NCI-H1930 (cell line): ENCODE measurements around the gene LNP1.
A peak's percentile ranks its signal among the peaks of the same experiment; 100 is the strongest.
"Not testable (repeated sequence)": the region's sequence is repeated elsewhere in the genome, so short reads cannot be mapped to it uniquely, and the experiment has no call there.

Experiments
- DNase-seq, 2 experiments: peaks; one replicate each; lab custom pipeline; 2025; lab: John Stamatoyannopoulos, UW

Gene LNP1, protein sequence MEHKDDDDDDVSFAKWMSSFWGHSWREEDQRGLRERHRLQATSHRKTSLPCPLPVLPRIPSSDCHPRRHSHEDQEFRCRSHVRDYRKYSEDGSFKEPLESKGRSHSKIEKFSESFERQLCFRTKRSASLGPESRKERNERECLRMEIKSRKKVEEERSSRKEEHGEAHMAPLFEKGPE

GRCh38 chr3:100400780-100401673, at the start of gene LNP1, which contains the start of gene TOMM70:
Gene LNP1 (plus strand): TSS chr3:100401539. CDS start chr3:100429730, 28,191 bp downstream.
Gene TOMM70 (minus strand): TSS chr3:100401089. CDS start chr3:100400949, 140 bp downstream.
- peak; percentile 90 to 91 for DNase-seq

GRCh38 chr3:100351770-100352169, 49.6 kb upstream of the LNP1 start:
- DNase-seq, result not testable (repeated sequence)

- no peak for DNase-seq
Observed at GRCh38 chr3:100352296-100353231, 48.8 kb upstream of the LNP1 start.

DNA sequence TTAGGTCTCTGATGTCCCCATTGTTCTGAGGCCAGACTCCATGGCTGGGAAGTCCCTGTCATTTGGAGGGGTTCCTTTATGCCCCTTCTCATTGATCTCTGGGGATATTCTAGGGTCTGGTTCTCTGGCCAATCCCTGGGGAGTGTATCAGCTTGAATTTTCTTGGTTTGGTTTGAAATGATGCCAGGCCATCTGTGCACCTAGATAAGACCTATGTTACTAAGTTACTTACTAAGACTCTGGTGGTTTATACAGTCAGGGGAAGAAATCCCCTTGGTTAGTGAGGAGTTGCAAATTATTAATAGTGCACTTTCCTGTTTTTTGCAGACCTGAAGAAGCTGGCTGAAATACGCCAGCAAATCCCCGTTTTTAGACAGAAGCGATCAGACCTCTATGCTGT, 46.5 kb upstream of the LNP1 start:
- no peak for DNase-seq

DNA sequence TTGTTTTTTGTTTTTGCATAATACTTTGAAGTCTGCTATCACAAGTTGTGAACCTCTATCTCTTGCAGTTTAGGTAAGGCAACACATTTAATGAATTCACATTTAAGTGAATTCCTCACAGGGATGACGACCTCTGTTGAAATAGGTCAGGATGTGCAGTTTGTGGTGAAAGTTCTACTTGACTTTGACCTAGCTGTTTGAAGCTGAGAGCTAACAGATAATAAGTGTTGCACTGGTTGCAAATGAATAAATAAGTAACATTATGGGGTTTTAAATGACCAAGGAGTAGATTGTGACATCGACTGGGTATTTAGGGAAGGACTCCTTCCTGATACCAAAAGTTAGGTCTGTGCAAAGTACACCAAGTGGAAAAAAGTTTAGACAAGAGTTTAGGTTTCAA, 42.9 kb upstream of the LNP1 start:
- DNase-seq, result no peak

DNA sequence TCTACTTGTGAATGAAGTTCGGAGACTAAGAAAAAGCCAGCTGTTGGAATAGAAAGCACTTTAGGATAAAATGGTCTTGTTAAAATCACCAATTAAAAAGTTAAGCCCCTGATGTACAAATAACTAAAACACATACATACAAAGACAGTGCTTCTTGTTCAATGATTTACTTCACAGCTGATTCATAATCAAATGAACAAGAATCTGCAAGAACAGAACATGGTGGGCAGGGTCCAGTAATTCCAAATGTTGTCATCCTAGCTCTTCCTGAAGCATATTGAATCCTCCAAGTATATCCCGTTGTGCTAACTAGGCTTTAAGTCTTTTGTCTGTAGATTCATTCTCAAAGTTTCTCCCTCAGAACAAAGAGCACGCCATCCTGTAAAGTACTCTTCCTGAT, 42.3 kb upstream of the LNP1 start:
- no peak for DNase-seq

DNA sequence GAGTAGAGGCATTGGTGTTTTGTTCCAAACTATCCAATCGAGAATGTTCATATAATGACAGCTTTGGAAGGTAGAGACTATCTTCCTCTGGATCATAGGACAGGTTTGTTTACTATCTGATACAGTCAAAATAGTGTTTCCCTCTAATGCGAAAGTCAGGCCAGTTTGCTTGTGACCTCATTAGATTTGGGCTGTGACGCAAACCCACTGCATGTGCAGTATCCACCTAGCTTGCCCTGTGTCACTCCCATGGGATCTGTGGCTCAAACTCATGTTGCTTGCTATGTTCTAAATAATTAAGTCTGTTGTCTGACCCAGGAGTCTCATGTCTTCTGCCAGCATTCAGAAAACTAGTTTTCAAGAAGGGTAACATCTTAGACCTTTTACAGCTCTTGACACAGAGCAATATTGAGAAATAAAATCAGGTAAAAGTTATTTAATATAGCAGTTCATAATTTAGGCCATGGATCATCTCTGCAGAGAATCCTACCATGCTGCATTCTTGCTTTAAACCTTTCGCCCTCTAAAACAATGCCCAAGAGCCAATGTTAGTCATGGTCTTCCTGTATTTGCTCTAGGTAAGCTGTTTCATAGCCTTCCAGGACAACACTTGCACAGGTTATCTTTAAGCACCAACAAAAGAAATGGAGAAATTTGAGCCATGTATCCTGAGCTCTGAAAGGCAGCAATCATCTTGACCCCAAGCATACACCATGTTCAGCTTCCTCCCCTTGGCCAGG, 40.4 kb upstream of the LNP1 start:
- no peak for DNase-seq

DNA sequence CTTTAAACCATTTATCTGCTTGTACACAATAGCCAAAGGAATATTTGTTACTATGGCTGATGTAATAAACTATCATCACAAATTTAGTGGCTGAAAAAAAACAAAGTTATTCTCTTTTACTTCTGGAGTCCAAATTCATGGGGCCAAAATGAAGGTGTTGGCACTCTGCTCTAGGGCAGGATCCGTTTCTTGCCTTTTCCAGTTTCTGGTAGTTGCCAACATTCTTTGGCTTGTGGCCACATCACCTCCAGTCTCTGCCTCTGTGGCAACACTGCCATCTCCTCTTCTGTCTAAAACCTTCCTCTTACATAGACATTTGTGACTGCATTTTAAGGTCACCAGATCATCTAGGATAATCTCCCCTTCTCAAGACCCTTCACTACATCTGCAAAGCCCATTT, 39.4 kb upstream of the LNP1 start:
- DNase-seq, result no peak

DNA sequence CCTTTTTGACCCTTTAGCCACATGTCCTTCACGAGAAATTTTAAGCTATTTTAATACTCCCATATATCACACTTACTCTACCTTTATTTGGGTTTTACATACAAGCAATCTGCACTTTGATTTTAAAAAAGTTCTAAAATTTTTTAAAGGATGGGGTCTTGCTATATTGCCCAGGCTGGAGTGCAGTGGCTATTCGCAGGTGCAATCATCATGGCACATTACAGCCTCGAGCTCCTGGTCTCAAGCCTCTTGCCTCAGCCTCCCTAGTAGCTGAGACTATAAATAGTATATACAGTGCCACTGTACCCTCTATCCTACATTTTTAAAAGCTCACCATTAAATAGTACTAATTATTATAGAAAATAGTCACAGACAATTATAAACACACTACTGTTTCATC, 36.9 kb upstream of the LNP1 start:
- no peak for DNase-seq

GRCh38 chr3:100366424-100366823, 34.9 kb upstream of the LNP1 start:
- no peak for DNase-seq

- DNase-seq, result no peak
Observed at GRCh38 chr3:100368441-100368840, 32.9 kb upstream of the LNP1 start.

DNA sequence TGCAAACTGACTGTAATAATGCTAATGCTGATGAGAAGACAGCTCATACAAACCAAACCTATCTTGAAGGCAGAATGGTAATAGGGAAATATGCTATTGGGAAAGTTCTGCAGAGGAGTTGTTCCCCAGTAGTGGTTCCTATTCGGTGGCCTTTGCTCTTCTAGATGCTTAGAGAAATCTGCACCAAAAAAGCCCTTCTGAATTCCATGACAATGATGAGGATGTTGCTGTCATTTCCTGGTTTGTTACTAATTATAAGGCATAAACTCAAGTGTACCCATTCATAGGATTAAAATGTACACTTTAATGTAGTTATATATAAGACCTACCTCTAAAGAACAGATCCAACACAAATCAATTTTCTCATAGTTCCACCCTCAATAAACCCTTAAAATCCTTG, 30.6 kb upstream of the LNP1 start:
- no peak for DNase-seq

DNA sequence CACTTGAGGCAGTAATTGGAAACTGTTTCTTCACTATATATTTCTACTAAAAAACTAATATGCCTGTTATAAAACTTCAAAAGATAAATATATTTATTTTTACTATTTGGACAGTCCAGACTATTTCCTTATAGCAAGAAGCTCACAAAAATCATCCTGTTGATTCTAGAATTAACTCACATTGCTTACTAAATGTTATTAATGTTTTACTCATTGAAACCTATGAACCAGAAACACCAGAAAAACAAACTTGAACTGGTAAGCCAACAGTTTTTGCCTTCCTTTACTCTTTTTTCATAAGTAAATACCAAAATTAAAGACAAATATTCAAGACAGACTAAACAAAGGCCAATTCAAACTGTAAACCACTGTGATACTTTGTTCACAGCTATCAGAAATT, 26.8 kb upstream of the LNP1 start:
- DNase-seq, result no peak

- DNase-seq, result no peak
Observed at GRCh38 chr3:100376301-100376700, 25.0 kb upstream of the LNP1 start.

DNA sequence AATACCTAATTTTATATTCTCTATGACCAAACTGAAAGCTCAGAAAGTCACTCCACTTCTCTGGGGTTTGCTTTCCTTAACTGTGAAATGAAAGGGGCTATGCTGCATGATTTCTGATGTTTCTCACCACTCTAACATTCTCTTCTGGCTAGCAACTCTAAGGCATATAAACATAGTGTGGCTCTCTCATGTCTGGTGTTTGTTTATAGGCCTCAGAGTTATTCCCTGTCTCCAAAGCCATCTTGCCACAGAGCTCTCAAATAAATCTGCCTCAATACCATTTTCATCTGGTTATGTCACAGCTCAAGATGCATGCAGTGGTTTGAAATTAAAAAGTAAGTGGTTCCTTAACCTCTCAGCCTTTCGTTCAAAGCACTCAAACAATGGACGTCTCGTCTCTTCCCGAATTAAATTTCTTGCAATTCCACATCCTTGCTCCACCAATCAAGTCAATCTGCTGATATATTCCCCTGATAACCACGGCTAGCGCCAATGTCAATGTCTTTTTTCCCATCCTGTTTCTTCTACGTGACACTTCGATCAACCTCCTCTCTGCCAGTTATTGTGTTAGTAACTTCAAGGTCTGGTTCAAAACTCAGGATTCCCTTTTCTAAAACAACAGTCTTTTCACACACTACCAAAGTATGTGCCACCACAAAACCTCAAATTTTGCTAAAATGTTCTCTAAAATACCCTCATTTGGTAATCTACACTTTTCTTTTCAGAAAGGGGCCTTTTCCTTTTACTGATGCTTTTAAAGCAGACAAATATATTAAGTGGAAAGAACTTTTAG, 16.4 kb upstream of the LNP1 start:
- DNase-seq, result no peak

- no peak for DNase-seq
Observed at GRCh38 chr3:100386437-100387074, 14.8 kb upstream of the LNP1 start.

GRCh38 chr3:100389025-100389424, 12.3 kb upstream of the LNP1 start:
- no peak for DNase-seq

- no peak for DNase-seq
Observed at GRCh38 chr3:100395679-100396431, 5.5 kb upstream of the LNP1 start.

- no peak for DNase-seq
Observed at GRCh38 chr3:100396967-100397366, 4.4 kb upstream of the LNP1 start.
